GM18951 (cell line): ENCODE results near the gene MLH1.
"Not testable (repeated sequence)": the region's sequence is repeated elsewhere in the genome, so short reads cannot be mapped to it uniquely, and the experiment has no call there.

Experiments used
- POLR2A ChIP-seq: IDR thresholded peaks from 4 replicates; pipeline ENCODE4 v1.6.1; 2011; ENCODE audit warnings: mild to moderate bottlenecking; ENCODE audit not compliant: insufficient read length, insufficient read depth; ENCODE audit errors: extremely low read depth
- in situ Hi-C: fragments of 300-500 bp; cut with MboI; formaldehyde crosslinking; loops from one replicate; pipeline ENCODE4 v1.12.0; 2022; ENCODE audit warnings: low sequenced_read_pairs, mixed read lengths, inconsistent platforms; ENCODE audit not compliant: unreplicated experiment

Gene MLH1

GRCh38 chr3:36993326-36994283 lies at the start of gene MLH1:
MLH1 (plus strand) TSS chr3:36993518; CDS start chr3:36993548, 30 bp downstream.
- in situ Hi-C loops: no loop called here
- TF ChIP-seq POLR2A: peak; percentile 76

- no peak for TF ChIP-seq POLR2A
- in situ Hi-C loops: no loop called here
These were observed 49.7 kb upstream of the MLH1 start for GRCh38 chr3:36943601-36944000.

GRCh38 chr3:36944012-36944640 lies 49.2 kb upstream of the MLH1 start:
- in situ Hi-C loops: no loop called here
- peak; percentile 6 for TF ChIP-seq POLR2A

GRCh38 chr3:36944641-36945270 lies 48.6 kb upstream of the MLH1 start, which contains the start of gene TRANK1:
TRANK1 (minus strand) TSS chr3:36945054; CDS start chr3:36944809, 245 bp downstream.
- in situ Hi-C loops: no loop called here
- peak; percentile 27 for TF ChIP-seq POLR2A

- in situ Hi-C loops: no loop called here
- no peak for TF ChIP-seq POLR2A
These were observed 47.9 kb upstream of the MLH1 start for GRCh38 chr3:36945333-36945980.

- in situ Hi-C loops: not testable (repeated sequence)
These were observed 45.5 kb upstream of the MLH1 start for GRCh38 chr3:36947814-36948213.

- in situ Hi-C loops: loop anchor here (5.0 kb wide), 1 partner anchor 62 kb away; no protein-coding TSS in a partner anchor
- TF ChIP-seq POLR2A: no peak
These were observed 38.7 kb upstream of the MLH1 start for GRCh38 chr3:36954452-36955134.

GRCh38 chr3:36956155-36956554 lies 37.2 kb upstream of the MLH1 start:
- no peak for TF ChIP-seq POLR2A
- in situ Hi-C loops: loop anchor here (5.0 kb wide), 1 partner anchor 64 kb away; no protein-coding TSS in a partner anchor

- in situ Hi-C loops: loop anchor here (5.0 kb wide), 1 partner anchor 65 kb away; no protein-coding TSS in a partner anchor
These were observed 36.3 kb upstream of the MLH1 start for GRCh38 chr3:36957063-36957462.

GRCh38 chr3:36957862-36958686 lies 35.2 kb upstream of the MLH1 start:
- TF ChIP-seq POLR2A: no peak
- in situ Hi-C loops: loop anchor here (5.0 kb wide), 1 partner anchor 66 kb away; no protein-coding TSS in a partner anchor

More at GRCh38 chr3:36957063-36957462, 36.3 kb upstream of the MLH1 start:
- no peak for TF ChIP-seq POLR2A

GRCh38 chr3:36959821-36960220 lies 33.5 kb upstream of the MLH1 start:
- in situ Hi-C loops: loop anchor here (5.0 kb wide), 1 partner anchor 68 kb away; no protein-coding TSS in a partner anchor
- TF ChIP-seq POLR2A: no peak

- TF ChIP-seq POLR2A: no peak
These were observed 32.8 kb upstream of the MLH1 start for GRCh38 chr3:36960502-36960901.

GRCh38 chr3:36963008-36963407 lies 30.3 kb upstream of the MLH1 start:
- in situ Hi-C loops: not testable (repeated sequence)

More at GRCh38 chr3:36960502-36960901, 32.8 kb upstream of the MLH1 start:
- in situ Hi-C loops: no loop called here
